SK-N-SH (cell line): Measurements from ENCODE around the gene TRPM6. TPM values are rescaled to one million over a fixed set of nuclear protein-coding genes. Genes with fewer than 3 reads are reported as not detected.

Experiments
- CTCF ChIA-PET: fragments of 300-600, 350-600 bp; formaldehyde crosslinking; extraction: SDS; loops from one replicate; lab custom pipeline; 2021; lab: Yijun Ruan, JAX
- POLR2A ChIA-PET: fragments of 350-600 bp; sonication (Branson Sonifier 250); formaldehyde crosslinking; extraction: SDS; loops from one replicate; lab custom pipeline; 2020; ENCODE audit warnings: antibody characterized with exemption, inconsistent platforms; lab: Yijun Ruan, JAX
- DNase-seq: peaks from one replicate; pipeline ENCODE4 v3.0.0; 2012
- H2AFZ ChIP-seq: fragments of 200-600 bp; sonication (generic); 2 replicates; pipeline ENCODE4 v1.8.1; 2016; ENCODE audit warnings: antibody characterized with exemption, mild to moderate bottlenecking, low read depth
- H3F3A ChIP-seq: fragments of 200-600 bp; sonication (generic); replicated peaks from 2 replicates; pipeline ENCODE3; 2016; ENCODE audit warnings: antibody characterized with exemption, mild to moderate bottlenecking; ENCODE audit not compliant: insufficient read depth
- H3K27ac ChIP-seq, 2 experiments: fragments of 200-500 bp in 1 of 2; fragments of 200-600 bp in 1 of 2; sonication (Bioruptor generic) in 1 of 2; sonication (generic), shearing (Covaris generic) in 1 of 2; 2 replicates each; pipeline versions ENCODE4 v1.5.1 to v1.6.1; 2014 to 2016; ENCODE audit warnings: low read depth in 2 of 2, inconsistent platforms in 1 of 2, low read length in 1 of 2, mild to moderate bottlenecking in 1 of 2, mixed read lengths in 1 of 2
- H3K27me3 ChIP-seq: fragments of 200-600 bp; sonication (generic), shearing (Covaris generic); 2 replicates; pipeline ENCODE4 v1.6.1; 2016; ENCODE audit warnings: mixed run types; ENCODE audit not compliant: insufficient read depth
- H3K36me3 ChIP-seq, 2 experiments: fragments of 200-500 bp in 1 of 2; fragments of 200-600 bp in 1 of 2; sonication (Bioruptor generic) in 1 of 2; sonication (generic) in 1 of 2; replicated peaks in 1 of 2; 2 replicates each; pipeline versions ENCODE3 to v1.5.1; 2014 to 2016; ENCODE audit warnings: low read length in 1 of 2, mild to moderate bottlenecking in 1 of 2; ENCODE audit not compliant: insufficient read depth in 2 of 2, control insufficient read depth in 1 of 2
- H3K4me1 ChIP-seq, 2 experiments: fragments of 200-500 bp in 1 of 2; fragments of 200-600 bp in 1 of 2; sonication (Bioruptor generic) in 1 of 2; sonication (generic), shearing (Covaris generic) in 1 of 2; 2 replicates each; pipeline versions ENCODE4 v1.5.1 to v1.6.1; 2014 to 2016; ENCODE audit warnings: low read depth in 1 of 2, low read length in 1 of 2, mixed run types in 1 of 2; ENCODE audit not compliant: insufficient read depth in 2 of 2, control insufficient read depth in 1 of 2
- H3K4me2 ChIP-seq: fragments of 200-600 bp; sonication (generic), shearing (Covaris generic); 2 replicates; pipeline ENCODE4 v1.6.1; 2017; ENCODE audit warnings: mixed run types
- H3K4me3 ChIP-seq, 2 experiments: fragments of 200-500 bp in 1 of 2; fragments of 200-600 bp in 1 of 2; sonication (Bioruptor generic) in 1 of 2; sonication (generic), shearing (Covaris generic) in 1 of 2; 2 replicates each; pipeline versions ENCODE4 v1.5.1 to v1.8.1; 2014 to 2016; ENCODE audit warnings: low read depth in 2 of 2, inconsistent platforms in 1 of 2, low read length in 1 of 2, mild to moderate bottlenecking in 1 of 2, mixed read lengths in 1 of 2, moderate library complexity in 1 of 2
- H3K79me2 ChIP-seq: fragments of 200-600 bp; sonication (generic); 2 replicates; pipeline ENCODE4 v1.8.1; 2017; ENCODE audit warnings: mild to moderate bottlenecking; ENCODE audit not compliant: insufficient read depth
- H3K9ac ChIP-seq: fragments of 200-600 bp; sonication (generic); 2 replicates; pipeline ENCODE4 v1.6.1; 2017; ENCODE audit warnings: mixed run types
- H3K9me2 ChIP-seq: fragments of 200-600 bp; sonication (generic); 2 replicates; pipeline ENCODE4 v1.6.1; 2017; ENCODE audit warnings: mixed run types
- H3K9me3 ChIP-seq: fragments of 200-600 bp; sonication (generic); 2 replicates; pipeline ENCODE4 v1.6.1; 2017; ENCODE audit warnings: mixed run types, mild to moderate bottlenecking, moderate library complexity
- H4K20me1 ChIP-seq: fragments of 200-600 bp; sonication (generic); 2 replicates; pipeline ENCODE4 v1.6.1; 2017; ENCODE audit warnings: mild to moderate bottlenecking, mixed run types; ENCODE audit not compliant: insufficient read depth
- ELF1 ChIP-seq: IDR thresholded peaks from 2 replicates; pipeline ENCODE4 v1.4.0; 2012
- FOXM1 ChIP-seq: IDR thresholded peaks from 2 replicates; pipeline ENCODE4 v1.4.0; 2012; ENCODE audit warnings: low read depth, mild to moderate bottlenecking
- GATA2 ChIP-seq: sonication (generic); formaldehyde crosslinking; IDR thresholded peaks from 2 replicates; pipeline ENCODE4 v1.5.0; 2020; ENCODE audit warnings: mild to moderate bottlenecking, missing genetic modification reagents
- MEF2A ChIP-seq: IDR thresholded peaks from 2 replicates; pipeline ENCODE4 v1.4.0; 2012; ENCODE audit warnings: low read depth, borderline replicate concordance
- MXI1 ChIP-seq: IDR thresholded peaks from 2 replicates; pipeline ENCODE4 v1.6.1; 2012; ENCODE audit warnings: mild to moderate bottlenecking, low read depth, low read length, improper control_type of control experiment
- NFIC ChIP-seq: IDR thresholded peaks from 2 replicates; pipeline ENCODE4 v1.4.0; 2012; ENCODE audit warnings: borderline replicate concordance
- NRF1 ChIP-seq: IDR thresholded peaks from 2 replicates; pipeline ENCODE4 v1.6.1; 2012; ENCODE audit warnings: low read depth, mild to moderate bottlenecking, low read length
- POLR2AphosphoS5 ChIP-seq: IDR thresholded peaks from 2 replicates; pipeline ENCODE4 v1.6.1; 2012; ENCODE audit warnings: low read depth, low read length
- RAD21 ChIP-seq: IDR thresholded peaks from 2 replicates; pipeline ENCODE4 v1.6.1; 2012; ENCODE audit warnings: mild to moderate bottlenecking, low read length
- RXRA ChIP-seq: IDR thresholded peaks from 2 replicates; pipeline ENCODE4 v1.4.0; 2012; ENCODE audit warnings: low read depth, mild to moderate bottlenecking, borderline replicate concordance
- SMC3 ChIP-seq: IDR thresholded peaks from 2 replicates; pipeline ENCODE4 v1.6.1; 2012; ENCODE audit warnings: low read depth, low read length, improper control_type of control experiment
- TAF1 ChIP-seq: IDR thresholded peaks from 2 replicates; pipeline ENCODE4 v1.6.1; 2012; ENCODE audit warnings: low read depth, mild to moderate bottlenecking, low read length, moderate library complexity, borderline replicate concordance
- YY1 ChIP-seq: IDR thresholded peaks from 2 replicates; pipeline ENCODE4 v1.4.0; 2012; ENCODE audit warnings: low read depth, mild to moderate bottlenecking
- WGBS: methylation state at CpG from one replicate; pipeline ENCODE4 v1.1.6; 2017; ENCODE audit warnings: low lambda C conversion rate; 5-methylcytosine and 5-hydroxymethylcytosine counted together
- polyA plus RNA-seq, 3 experiments: library from polyadenylated mRNA; depleted of rRNA; stranded (reverse); fragments of >200 nt; gene quantifications; 2 replicates each; pipeline ENCODE4 v1.2.3, GENCODE V29; 2012
- TF ChIP-seq, protein P1 (sequence below): fragments of 200-600 bp; sonication (generic); IDR thresholded peaks from 2 replicates; pipeline ENCODE4 v1.6.1; 2017; ENCODE audit warnings: antibody characterized with exemption, mild to moderate bottlenecking, moderate library complexity
- TF ChIP-seq, protein P2 (sequence below): fragments of 150-350 bp; IDR thresholded peaks from 2 replicates; pipeline ENCODE4 v1.6.1; 2017; ENCODE audit warnings: antibody characterized with exemption, low read length, low read depth, borderline replicate concordance
- TF ChIP-seq, protein P3 (sequence below): IDR thresholded peaks from 2 replicates; pipeline ENCODE4 v1.4.0; 2012; ENCODE audit warnings: low read depth

The TRPM6 gene
- polyA plus RNA-seq, 1 of the 3 experiments (the other 2 are of a cell fraction) = 0.03 TPM

DNA sequence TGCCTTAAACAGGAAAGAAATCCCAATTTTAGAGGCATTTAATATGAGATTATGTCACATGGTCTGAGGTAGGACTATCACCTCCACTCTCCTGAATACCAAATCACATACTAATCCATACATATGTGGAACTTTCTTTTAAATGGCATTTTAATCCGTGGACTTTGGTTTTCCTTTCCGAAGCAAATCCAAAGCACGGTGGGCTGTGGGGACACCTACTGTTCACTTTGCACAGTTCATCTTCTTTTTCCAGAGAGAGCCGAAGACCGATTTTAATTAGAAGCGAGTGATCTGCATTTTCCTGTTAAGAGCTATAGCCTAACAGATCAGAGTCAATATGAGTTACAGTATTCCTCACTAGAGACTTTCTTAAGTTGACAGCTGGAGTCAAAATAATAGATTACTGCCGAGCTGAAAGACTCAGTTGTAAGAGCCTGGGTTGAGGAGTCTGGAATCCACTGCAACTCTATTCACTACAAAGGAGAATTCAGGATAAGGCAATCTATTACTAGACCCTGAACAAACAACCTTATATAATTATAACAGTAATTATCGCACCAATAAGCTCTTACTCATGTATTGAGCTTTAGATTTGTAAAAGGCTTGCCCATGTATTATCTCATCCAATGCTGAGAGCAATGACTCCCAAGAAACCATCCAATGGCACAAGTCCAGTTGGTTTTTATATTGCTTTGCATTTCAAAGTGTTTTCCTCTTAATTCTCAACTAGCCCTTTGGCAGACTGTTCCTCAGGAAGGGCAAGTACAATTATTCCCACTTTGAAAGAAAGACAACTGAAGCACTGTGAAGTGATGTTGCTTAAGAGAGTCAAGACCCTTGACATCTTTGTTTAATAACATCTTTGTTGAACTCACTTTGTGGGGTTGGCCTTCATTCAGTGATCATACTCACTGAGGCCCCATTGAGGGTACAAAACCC lies 144.7 kb downstream of the TRPM6 start:
- ChIA-PET POLR2A (no interaction called here), CTCF (interaction anchor here (0.5 to 3.9 kb wide), 28 partner anchors 8 to 1622 kb away, joined by 3 to 28 read pairs (median 4); partner anchors contain the start of gene NMRK1)
- Histone ChIP-seq H3K9me2 (no peaks in the 10 kb centered on the region), H3K9ac (no peak overlapping the region), H3K4me1 (no peaks in the 10 kb centered on the region), H2AFZ (no peak overlapping the region), H3K36me3 (no peaks in the 10 kb centered on the region), H3F3A (no peaks in the 10 kb centered on the region), H3K4me3 (peak overlapping the region in 1 of 2 experiments; percentile 44; a peak in 1 of 4 replicates), H3K9me3 (no peaks in the 10 kb centered on the region), H3K27me3 (no peaks in the 10 kb centered on the region; the same call in 1 of the 2 replicates), H3K27ac (no peak overlapping the region), H3K79me2 (no peaks in the 10 kb centered on the region), H3K4me2 (no peak overlapping the region), H4K20me1 (no peaks in the 10 kb centered on the region)
- WGBS = 5% methylated on average over 8 of the region's 8 CpGs
- peak; percentile 87 for TF ChIP-seq RAD21
- TF ChIP-seq SMC3 = peak; percentile 49; the same call in 1 of the 2 replicates
- TF ChIP-seq, protein P1, sequence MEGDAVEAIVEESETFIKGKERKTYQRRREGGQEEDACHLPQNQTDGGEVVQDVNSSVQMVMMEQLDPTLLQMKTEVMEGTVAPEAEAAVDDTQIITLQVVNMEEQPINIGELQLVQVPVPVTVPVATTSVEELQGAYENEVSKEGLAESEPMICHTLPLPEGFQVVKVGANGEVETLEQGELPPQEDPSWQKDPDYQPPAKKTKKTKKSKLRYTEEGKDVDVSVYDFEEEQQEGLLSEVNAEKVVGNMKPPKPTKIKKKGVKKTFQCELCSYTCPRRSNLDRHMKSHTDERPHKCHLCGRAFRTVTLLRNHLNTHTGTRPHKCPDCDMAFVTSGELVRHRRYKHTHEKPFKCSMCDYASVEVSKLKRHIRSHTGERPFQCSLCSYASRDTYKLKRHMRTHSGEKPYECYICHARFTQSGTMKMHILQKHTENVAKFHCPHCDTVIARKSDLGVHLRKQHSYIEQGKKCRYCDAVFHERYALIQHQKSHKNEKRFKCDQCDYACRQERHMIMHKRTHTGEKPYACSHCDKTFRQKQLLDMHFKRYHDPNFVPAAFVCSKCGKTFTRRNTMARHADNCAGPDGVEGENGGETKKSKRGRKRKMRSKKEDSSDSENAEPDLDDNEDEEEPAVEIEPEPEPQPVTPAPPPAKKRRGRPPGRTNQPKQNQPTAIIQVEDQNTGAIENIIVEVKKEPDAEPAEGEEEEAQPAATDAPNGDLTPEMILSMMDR = peak; percentile 74
- no peak for TF ChIP-seq TAF1
- DNase-seq = peak; percentile 39

DNA sequence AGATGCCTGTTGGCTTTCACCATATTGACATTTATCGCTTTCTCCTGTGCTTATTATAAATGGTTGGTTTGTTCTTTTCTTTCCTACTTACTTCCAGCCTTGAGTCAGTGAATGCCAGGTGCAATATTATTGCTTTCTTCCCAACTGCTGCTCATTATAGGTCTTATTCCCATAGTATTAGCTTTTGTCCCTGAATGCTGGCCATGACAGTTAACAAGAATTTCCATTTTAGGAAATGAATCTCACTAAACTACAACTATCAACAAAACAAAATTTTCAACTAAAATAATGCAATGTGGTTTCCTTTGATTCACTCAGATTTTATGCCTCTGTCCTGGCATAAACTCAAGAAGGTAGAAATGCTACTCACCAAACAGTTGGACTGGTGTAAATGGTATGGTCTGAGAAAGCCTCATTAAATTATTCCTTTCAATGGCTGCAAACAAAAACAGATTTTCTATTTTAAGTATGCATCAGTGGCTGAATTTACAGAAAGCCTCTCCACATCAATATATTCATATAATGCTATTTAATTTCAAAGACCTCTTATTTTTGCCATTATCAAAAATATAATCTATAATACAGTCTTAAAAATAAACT lies 145.4 kb downstream of the TRPM6 start:
- Histone ChIP-seq H3K27ac (no peak overlapping the region), H3K9me3 (no peaks in the 10 kb centered on the region), H3K9ac (no peak overlapping the region), H3F3A (no peaks in the 10 kb centered on the region), H3K79me2 (no peaks in the 10 kb centered on the region), H3K9me2 (no peaks in the 10 kb centered on the region), H4K20me1 (no peaks in the 10 kb centered on the region), H3K4me2 (no peak overlapping the region), H3K27me3 (no peaks in the 10 kb centered on the region; the same call in 1 of the 2 replicates), H3K4me1 (no peaks in the 10 kb centered on the region), H3K36me3 (no peaks in the 10 kb centered on the region), H3K4me3 (peak overlapping the region in 1 of 2 experiments; percentile 44; a peak in 1 of 4 replicates), H2AFZ (no peak overlapping the region)
- ChIA-PET CTCF (interaction anchor here (0.7 to 3.9 kb wide), 11 partner anchors 10 to 1541 kb away, joined by 3 to 28 read pairs (median 5); partner anchors contain the start of gene NMRK1), POLR2A (no interaction called here)
- TF ChIP-seq GATA2 (CRISPR knock-in tag) = no peak
- no peak for TF ChIP-seq SMC3
- TF ChIP-seq ELF1 = no peak
- TF ChIP-seq, protein P2, sequence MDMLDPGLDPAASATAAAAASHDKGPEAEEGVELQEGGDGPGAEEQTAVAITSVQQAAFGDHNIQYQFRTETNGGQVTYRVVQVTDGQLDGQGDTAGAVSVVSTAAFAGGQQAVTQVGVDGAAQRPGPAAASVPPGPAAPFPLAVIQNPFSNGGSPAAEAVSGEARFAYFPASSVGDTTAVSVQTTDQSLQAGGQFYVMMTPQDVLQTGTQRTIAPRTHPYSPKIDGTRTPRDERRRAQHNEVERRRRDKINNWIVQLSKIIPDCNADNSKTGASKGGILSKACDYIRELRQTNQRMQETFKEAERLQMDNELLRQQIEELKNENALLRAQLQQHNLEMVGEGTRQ = no peak
- TF ChIP-seq, protein P3, sequence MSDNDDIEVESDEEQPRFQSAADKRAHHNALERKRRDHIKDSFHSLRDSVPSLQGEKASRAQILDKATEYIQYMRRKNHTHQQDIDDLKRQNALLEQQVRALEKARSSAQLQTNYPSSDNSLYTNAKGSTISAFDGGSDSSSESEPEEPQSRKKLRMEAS = no peak
- TF ChIP-seq RXRA = no peak
- no peak for TF ChIP-seq MEF2A
- no peak for TF ChIP-seq NRF1
- no peak for TF ChIP-seq FOXM1
- no peak for TF ChIP-seq POLR2AphosphoS5
- TF ChIP-seq YY1 = no peak
- TF ChIP-seq MXI1 = no peak
- no peak for TF ChIP-seq NFIC
- no peak for DNase-seq
- WGBS = 58% methylated on average over 1 of the region's 1 CpG
